Activated CD8-positive, alpha-beta T cell treated with anti-CD3 and anti-CD28 coated beads, Interleukin-2, amount 10 ng/mL, durations not matched to agents 7 days and 5 days (primary cell): Measurements from ENCODE around the gene BHLHA9. TPM values are rescaled to one million over a fixed set of nuclear protein-coding genes. Genes with fewer than 3 reads are reported as not detected.
"Not testable (repeated sequence)": the region's sequence is repeated elsewhere in the genome, so short reads cannot be mapped to it uniquely, and the experiment has no call there.

Experiments
- ATAC-seq: fragments of 150-1000 bp; cut with Tn5 transposase; one replicate; pipeline ENCODE4 v1.10.0; 2021; ENCODE audit warnings: moderate library complexity
- CTCF ChIA-PET: fragments of 350-600 bp; sonication (Branson Sonifier 250); formaldehyde crosslinking; loops from one replicate; lab custom pipeline; 2021; ENCODE audit warnings: antibody characterized with exemption; lab: Charles Lee
- POLR2A ChIA-PET: fragments of 350-600 bp; sonication (Branson Sonifier 250); formaldehyde crosslinking; loops from one replicate; lab custom pipeline; 2021; ENCODE audit warnings: antibody characterized with exemption; lab: Charles Lee
- DNase-seq: peaks from one replicate; pipeline ENCODE4 v3.0.0-alpha.2; 2020
- H3K27ac Mint-ChIP-seq: one replicate; pipeline ENCODE4 v1.8.0; 2021; ENCODE audit warnings: mild to moderate bottlenecking, mixed read lengths
- H3K27me3 Mint-ChIP-seq: one replicate; pipeline ENCODE4 v1.8.0; 2021; ENCODE audit warnings: low read depth, mixed read lengths
- H3K36me3 Mint-ChIP-seq: one replicate; pipeline ENCODE4 v1.8.0; 2021; ENCODE audit warnings: low read depth, mixed read lengths
- H3K4me1 Mint-ChIP-seq: one replicate; pipeline ENCODE4 v1.8.0; 2021; ENCODE audit warnings: low read depth, mixed read lengths
- H3K4me3 Mint-ChIP-seq: one replicate; pipeline ENCODE4 v1.8.0; 2021; ENCODE audit warnings: mild to moderate bottlenecking, mixed read lengths
- H3K9me3 Mint-ChIP-seq: one replicate; pipeline ENCODE4 v1.8.0; 2022; ENCODE audit warnings: mixed read lengths; ENCODE audit not compliant: insufficient read depth
- total RNA-seq, 2 experiments: library from RNA; stranded (reverse); gene quantifications; one replicate each; pipeline ENCODE4 v1.2.3, GENCODE V29; 2021

The BHLHA9 gene
- total RNA-seq, 2 experiments from 2014 or later: not detected

GRCh38 chr17:1229900-1230501 lies 40.2 kb upstream of the BHLHA9 start:
- peaks cover 13% of the 10 kb centered on the region for H3K36me3 Mint-ChIP-seq
- DNase-seq: no peak
- peaks cover 26% of the 10 kb centered on the region for H3K4me1 Mint-ChIP-seq
- H3K27ac Mint-ChIP-seq: peak overlapping the region; percentile 81
- ChIA-PET POLR2A (interaction anchor here (0.8 kb wide), 1 partner anchor 24 kb away, joined by 3 read pairs; no protein-coding TSS in a partner anchor), CTCF (interaction anchor here (0.8 to 2.3 kb wide), 4 partner anchors 27 to 108 kb away, joined by 3 to 11 read pairs (median 4); no protein-coding TSS in a partner anchor)
- no peak for ATAC-seq
- H3K9me3 Mint-ChIP-seq: no peaks in the 10 kb centered on the region
- peaks cover 36% of the 10 kb centered on the region for H3K27me3 Mint-ChIP-seq
- H3K4me3 Mint-ChIP-seq: peak overlapping the region; percentile 83

- POLR2A ChIA-PET: no interaction called here
- ATAC-seq: no peak
- H3K36me3 Mint-ChIP-seq: peaks cover 13% of the 10 kb centered on the region
These were observed 38.8 kb upstream of the BHLHA9 start for GRCh38 chr17:1231456-1231855.

GRCh38 chr17:1232331-1232730 lies 37.9 kb upstream of the BHLHA9 start:
- ATAC-seq (no peak), DNase-seq (no peak)
- H3K27me3 Mint-ChIP-seq: peaks cover 31% of the 10 kb centered on the region
- no peaks in the 10 kb centered on the region for H3K9me3 Mint-ChIP-seq
- H3K4me1 Mint-ChIP-seq: peaks cover 19% of the 10 kb centered on the region
- no peak overlapping the region for H3K27ac Mint-ChIP-seq
- POLR2A ChIA-PET: no interaction called here
- no peak overlapping the region for H3K4me3 Mint-ChIP-seq
- CTCF ChIA-PET: no interaction called here
- peaks cover 7% of the 10 kb centered on the region for H3K36me3 Mint-ChIP-seq

More at GRCh38 chr17:1231456-1231855, 38.8 kb upstream of the BHLHA9 start:
- Mint-ChIP-seq H3K27ac (no peak overlapping the region), H3K4me1 (peaks cover 26% of the 10 kb centered on the region), H3K4me3 (no peak overlapping the region), H3K27me3 (peaks cover 36% of the 10 kb centered on the region), H3K9me3 (no peaks in the 10 kb centered on the region)
- no peak for DNase-seq
- CTCF ChIA-PET: interaction anchor here (0.6 kb wide), 1 partner anchor 393 kb away, joined by 3 read pairs; no protein-coding TSS in a partner anchor

- ChIA-PET POLR2A (no interaction called here), CTCF (no interaction called here)
- DNase-seq (no peak), ATAC-seq (no peak)
- Mint-ChIP-seq H3K4me1 (peaks cover 14% of the 10 kb centered on the region), H3K36me3 (peaks cover 2% of the 10 kb centered on the region), H3K27ac (no peak overlapping the region), H3K27me3 (peaks cover 26% of the 10 kb centered on the region), H3K9me3 (no peaks in the 10 kb centered on the region), H3K4me3 (no peak overlapping the region)
These were observed 37.5 kb upstream of the BHLHA9 start for GRCh38 chr17:1232786-1233185.

- DNase-seq: no peak
- H3K9me3 Mint-ChIP-seq: no peaks in the 10 kb centered on the region
- POLR2A ChIA-PET: no interaction called here
- no peak overlapping the region for H3K27ac Mint-ChIP-seq
- H3K36me3 Mint-ChIP-seq: no peaks in the 10 kb centered on the region
- peaks cover 14% of the 10 kb centered on the region for H3K4me1 Mint-ChIP-seq
- CTCF ChIA-PET: no interaction called here
- ATAC-seq: no peak
- peaks cover 26% of the 10 kb centered on the region for H3K27me3 Mint-ChIP-seq
- H3K4me3 Mint-ChIP-seq: no peak overlapping the region
These were observed 35.8 kb upstream of the BHLHA9 start for GRCh38 chr17:1234455-1234854.

- no peak for ATAC-seq
- no peak overlapping the region for H3K27ac Mint-ChIP-seq
- peaks cover 24% of the 10 kb centered on the region for H3K27me3 Mint-ChIP-seq
- ChIA-PET CTCF (no interaction called here), POLR2A (no interaction called here)
- H3K9me3 Mint-ChIP-seq: no peaks in the 10 kb centered on the region
- DNase-seq: no peak
- H3K4me3 Mint-ChIP-seq: no peak overlapping the region
- peaks cover 15% of the 10 kb centered on the region for H3K4me1 Mint-ChIP-seq
- no peaks in the 10 kb centered on the region for H3K36me3 Mint-ChIP-seq
These were observed 32.8 kb upstream of the BHLHA9 start for GRCh38 chr17:1237471-1237870.

GRCh38 chr17:1239210-1239609 lies 31.0 kb upstream of the BHLHA9 start:
- no peak overlapping the region for H3K4me3 Mint-ChIP-seq
- peaks cover 19% of the 10 kb centered on the region for H3K27me3 Mint-ChIP-seq
- CTCF ChIA-PET: interaction anchor here (0.6 kb wide), 1 partner anchor 871 kb away, joined by 3 read pairs; no protein-coding TSS in a partner anchor

GRCh38 chr17:1240426-1240825 lies 29.8 kb upstream of the BHLHA9 start:
- ATAC-seq, CTCF ChIA-PET, H3K36me3 Mint-ChIP-seq, H3K27ac Mint-ChIP-seq, H3K4me3 Mint-ChIP-seq, DNase-seq, POLR2A ChIA-PET, H3K9me3 Mint-ChIP-seq: not testable (repeated sequence)
- peaks cover 18% of the 10 kb centered on the region for H3K27me3 Mint-ChIP-seq
- peaks cover 15% of the 10 kb centered on the region for H3K4me1 Mint-ChIP-seq

More at GRCh38 chr17:1239210-1239609, 31.0 kb upstream of the BHLHA9 start:
- DNase-seq: peak; percentile 34
- ATAC-seq: no peak
- Mint-ChIP-seq H3K27ac (no peak overlapping the region), H3K9me3 (no peaks in the 10 kb centered on the region), H3K36me3 (no peaks in the 10 kb centered on the region), H3K4me1 (peaks cover 15% of the 10 kb centered on the region)
- POLR2A ChIA-PET: no interaction called here

- Mint-ChIP-seq H3K9me3 (no peaks in the 10 kb centered on the region), H3K4me3 (no peak overlapping the region), H3K27me3 (peaks cover 18% of the 10 kb centered on the region), H3K36me3 (no peaks in the 10 kb centered on the region), H3K4me1 (peaks cover 15% of the 10 kb centered on the region), H3K27ac (no peak overlapping the region)
- DNase-seq: no peak
- ChIA-PET CTCF (no interaction called here), POLR2A (no interaction called here)
- no peak for ATAC-seq
These were observed 28.3 kb upstream of the BHLHA9 start for GRCh38 chr17:1241929-1242328.

GRCh38 chr17:1244606-1245012 lies 25.6 kb upstream of the BHLHA9 start:
- Mint-ChIP-seq H3K4me3 (no peak overlapping the region), H3K9me3 (no peaks in the 10 kb centered on the region), H3K4me1 (peaks cover 10% of the 10 kb centered on the region), H3K27ac (no peak overlapping the region), H3K36me3 (no peaks in the 10 kb centered on the region), H3K27me3 (peaks cover 13% of the 10 kb centered on the region)
- ATAC-seq: no peak
- no peak for DNase-seq
- CTCF ChIA-PET: interaction anchor here (1.5 kb wide), 1 partner anchor 15 kb away, joined by 3 read pairs; no protein-coding TSS in a partner anchor
- POLR2A ChIA-PET: no interaction called here

- no peak overlapping the region for H3K4me3 Mint-ChIP-seq
These were observed 18.2 kb upstream of the BHLHA9 start for GRCh38 chr17:1251866-1252608.

GRCh38 chr17:1255041-1255440 lies 15.2 kb upstream of the BHLHA9 start:
- peaks cover 52% of the 10 kb centered on the region for H3K4me1 Mint-ChIP-seq
- ChIA-PET CTCF (interaction anchor here (1.4 to 2.5 kb wide), 2 partner anchors 78 to 132 kb away, joined by 5 to 10 read pairs; no protein-coding TSS in a partner anchor), POLR2A (no interaction called here)
- peak overlapping the region; percentile 38 for H3K4me3 Mint-ChIP-seq
- DNase-seq (no peak), ATAC-seq (no peak)
- H3K36me3 Mint-ChIP-seq: peaks cover 4% of the 10 kb centered on the region
- peaks cover 18% of the 10 kb centered on the region for H3K27me3 Mint-ChIP-seq
- no peaks in the 10 kb centered on the region for H3K9me3 Mint-ChIP-seq
- H3K27ac Mint-ChIP-seq: no peak overlapping the region

More at GRCh38 chr17:1251866-1252608, 18.2 kb upstream of the BHLHA9 start:
- H3K36me3 Mint-ChIP-seq: no peaks in the 10 kb centered on the region
- peaks cover 26% of the 10 kb centered on the region for H3K4me1 Mint-ChIP-seq
- ChIA-PET POLR2A (no interaction called here), CTCF (interaction anchor here (0.8 kb wide), 1 partner anchor 64 kb away, joined by 3 read pairs; no protein-coding TSS in a partner anchor)
- ATAC-seq (no peak), DNase-seq (no peak)
- H3K27me3 Mint-ChIP-seq: peaks cover 12% of the 10 kb centered on the region
- H3K9me3 Mint-ChIP-seq: no peaks in the 10 kb centered on the region
- no peak overlapping the region for H3K27ac Mint-ChIP-seq
